OCI-LY7 (cell line): ENCODE data around the gene MRGPRX1.
"Not testable (repeated sequence)": the region's sequence is repeated elsewhere in the genome, so short reads cannot be mapped to it uniquely, and the experiment has no call there.

Source experiments
- CTCF ChIP-seq: fragments of 200-600 bp; sonication (generic); conservative IDR thresholded peaks from 2 replicates; pipeline ENCODE4 v1.5.1; 2014; ENCODE audit warnings: mild to moderate bottlenecking, antibody characterized with exemption, low read length, moderate library complexity, mixed read lengths
- EZH2phosphoT487 ChIP-seq: fragments of 200-600 bp; sonication (generic); IDR thresholded peaks from 2 replicates; pipeline ENCODE4 v1.6.1; 2018; ENCODE audit warnings: low read depth, borderline replicate concordance, mild to moderate bottlenecking, mixed run types, antibody characterized with exemption, low read length, moderate library complexity, mixed read lengths

GRCh38 chr11:18925426-18925825 lies 13.8 kb downstream of the MRGPRX1 start:
- TF ChIP-seq CTCF, EZH2phosphoT487: not testable (repeated sequence)
